Skeletal muscle cell (primary cell): Measurements from ENCODE around the gene MTIF3.

Experiments used
- DNase-seq: peaks from one replicate; pipeline ENCODE4 v3.0.0-alpha.2; 2010; ENCODE audit warnings: low read depth
- H3K4me3 ChIP-seq: 2 replicates; pipeline ENCODE4 v1.5.1; 2011; ENCODE audit warnings: low read depth, mild to moderate bottlenecking, control low read depth, low read length, moderate library complexity

The MTIF3 gene

DNA sequence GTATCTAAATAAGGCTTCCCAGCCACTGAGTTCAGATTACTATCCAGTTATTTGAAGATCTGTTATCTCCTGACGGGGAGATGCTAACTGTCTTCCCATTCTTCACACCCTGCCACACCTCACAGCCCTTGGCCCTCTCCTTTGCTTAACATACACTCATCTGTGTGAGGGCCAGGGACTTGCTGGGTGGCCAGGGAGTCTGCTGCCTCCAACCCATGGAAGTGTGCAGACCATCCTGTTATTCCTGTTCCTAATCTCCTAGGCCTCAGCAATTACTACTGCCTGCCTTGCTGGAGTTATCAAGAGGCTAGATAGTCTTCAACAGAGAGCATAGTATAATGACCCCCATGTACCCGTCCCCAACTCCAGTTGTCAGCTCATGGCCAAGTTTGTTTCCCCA, 62.1 kb downstream of the MTIF3 start:
- DNase-seq, result no peak
- no peak overlapping the region for H3K4me3 ChIP-seq
